ENCODE results near the gene NUDT4.
"Not testable (repeated sequence)": the region's sequence is repeated elsewhere in the genome, so short reads cannot be mapped to it uniquely, and the experiment has no call there.

Gene NUDT4

GRCh38 chr12:93408813-93409212 lies 31.1 kb downstream of the NUDT4 start:
- H3K79me2 ChIP-seq (ENCODE audit: control insufficient read depth, insufficient read depth, low read length, poor library complexity), result no peaks in the 10 kb centered on the region
- no peak overlapping the region for H3K18ac ChIP-seq (ENCODE audit: low read length)
- H4K91ac ChIP-seq (ENCODE audit: low read depth, low read length), result no peak overlapping the region
- H3K14ac ChIP-seq (ENCODE audit: low read length), result no peak overlapping the region
- H3K27ac ChIP-seq (ENCODE audit: low read depth, low read length), result no peak overlapping the region
- no peak overlapping the region for H3K4me2 ChIP-seq (ENCODE audit: low read length)
- no peak overlapping the region for H4K8ac ChIP-seq (ENCODE audit: low read depth, low read length)
- peaks cover 6 to 7% of the 10 kb centered on the region in 2 experiments for H3K36me3 ChIP-seq (ENCODE audit: control insufficient read depth in 1 of 2, insufficient read depth in 2 of 2, low read length in 2 of 2)
- H2BK120ac ChIP-seq (ENCODE audit: insufficient read depth, low read length, poor library complexity), result no peak overlapping the region
- H2BK5ac ChIP-seq (ENCODE audit: low read depth, low read length, poor library complexity), result no peak overlapping the region
- no peaks in the 10 kb centered on the region for H3K27me3 ChIP-seq (ENCODE audit: insufficient read depth, low read length)
- H3K4me1 ChIP-seq (ENCODE audit: control insufficient read depth in 1 of 2, insufficient read depth in 2 of 2, low read length in 2 of 2), result peaks cover 0 to 4% of the 10 kb centered on the region in 2 experiments
- H2AK5ac ChIP-seq (ENCODE audit: low read length), result no peak overlapping the region
- H4K12ac ChIP-seq (ENCODE audit: low read depth, low read length), result no peak overlapping the region
- peaks cover 3% of the 10 kb centered on the region for H3K9me3 ChIP-seq (ENCODE audit: insufficient read depth, low read depth, low read length)
- DNase-seq, result peak in 1 of 2 donors; percentile 37
- H2BK12ac ChIP-seq (ENCODE audit: low read length), result no peak overlapping the region
- H3K79me1 ChIP-seq (ENCODE audit: low read length), result no peaks in the 10 kb centered on the region
- H2AFZ ChIP-seq (ENCODE audit: insufficient read depth, low read length, poor library complexity), result no peak overlapping the region
- no peak overlapping the region for H3K23ac ChIP-seq (ENCODE audit: low read length)
- no peak overlapping the region for H3K4me3 ChIP-seq (ENCODE audit: low read depth, low read length)
- H3K9ac ChIP-seq (ENCODE audit: low read length), result no peak overlapping the region
- no peak overlapping the region for H3K4ac ChIP-seq (ENCODE audit: low read depth, low read length)

- no CpG with 5 or more reads among the region's 4 CpGs for WGBS (ENCODE audit: extremely low coverage, insufficient coverage, insufficient read length)
- DNase-seq; H3K23ac ChIP-seq (ENCODE audit: low read length); H2AK5ac ChIP-seq (ENCODE audit: low read length); H3K27me3 ChIP-seq (ENCODE audit: insufficient read depth, low read length); H3K79me2 ChIP-seq (ENCODE audit: control insufficient read depth, insufficient read depth, low read length, poor library complexity); H2BK120ac ChIP-seq (ENCODE audit: insufficient read depth, low read length, poor library complexity); H3K36me3 ChIP-seq (ENCODE audit: control insufficient read depth in 1 of 2, insufficient read depth in 2 of 2, low read length in 2 of 2); H4K8ac ChIP-seq (ENCODE audit: low read depth, low read length); H3K4me3 ChIP-seq (ENCODE audit: low read depth, low read length); H3K9ac ChIP-seq (ENCODE audit: low read length); H2BK5ac ChIP-seq (ENCODE audit: low read depth, low read length, poor library complexity); H4K91ac ChIP-seq (ENCODE audit: low read depth, low read length); H3K18ac ChIP-seq (ENCODE audit: low read length); H2AFZ ChIP-seq (ENCODE audit: insufficient read depth, low read length, poor library complexity); H3K27ac ChIP-seq (ENCODE audit: low read depth, low read length); H3K4ac ChIP-seq (ENCODE audit: low read depth, low read length); H3K79me1 ChIP-seq (ENCODE audit: low read length); H4K12ac ChIP-seq (ENCODE audit: low read depth, low read length); H3K14ac ChIP-seq (ENCODE audit: low read length); H3K4me1 ChIP-seq (ENCODE audit: control insufficient read depth in 1 of 2, insufficient read depth in 2 of 2, low read length in 2 of 2); H2BK12ac ChIP-seq (ENCODE audit: low read length); H3K4me2 ChIP-seq (ENCODE audit: low read length); H3K9me3 ChIP-seq (ENCODE audit: insufficient read depth, low read depth, low read length): not testable (repeated sequence)
Measured at GRCh38 chr12:93409343-93410187, 31.8 kb downstream of the NUDT4 start.

- not testable (repeated sequence) for H3K9me3 ChIP-seq (ENCODE audit: insufficient read depth, low read depth, low read length); H3K4me1 ChIP-seq (ENCODE audit: control insufficient read depth in 1 of 2, insufficient read depth in 2 of 2, low read length in 2 of 2); H2AK5ac ChIP-seq (ENCODE audit: low read length); H3K36me3 ChIP-seq (ENCODE audit: control insufficient read depth in 1 of 2, insufficient read depth in 2 of 2, low read length in 2 of 2); H3K14ac ChIP-seq (ENCODE audit: low read length); H3K79me1 ChIP-seq (ENCODE audit: low read length); H3K4me3 ChIP-seq (ENCODE audit: low read depth, low read length); H3K27ac ChIP-seq (ENCODE audit: low read depth, low read length); H2AFZ ChIP-seq (ENCODE audit: insufficient read depth, low read length, poor library complexity); H3K27me3 ChIP-seq (ENCODE audit: insufficient read depth, low read length); DNase-seq; H4K8ac ChIP-seq (ENCODE audit: low read depth, low read length); H3K79me2 ChIP-seq (ENCODE audit: control insufficient read depth, insufficient read depth, low read length, poor library complexity); H3K23ac ChIP-seq (ENCODE audit: low read length); H2BK12ac ChIP-seq (ENCODE audit: low read length); H2BK120ac ChIP-seq (ENCODE audit: insufficient read depth, low read length, poor library complexity); H3K4ac ChIP-seq (ENCODE audit: low read depth, low read length); H2BK5ac ChIP-seq (ENCODE audit: low read depth, low read length, poor library complexity); H3K4me2 ChIP-seq (ENCODE audit: low read length); H4K12ac ChIP-seq (ENCODE audit: low read depth, low read length); H3K18ac ChIP-seq (ENCODE audit: low read length); H4K91ac ChIP-seq (ENCODE audit: low read depth, low read length); H3K9ac ChIP-seq (ENCODE audit: low read length)
- WGBS (ENCODE audit: extremely low coverage, insufficient coverage, insufficient read length), result no CpG with 5 or more reads among the region's 6 CpGs
Measured at GRCh38 chr12:93411060-93411459, 33.3 kb downstream of the NUDT4 start.

DNA sequence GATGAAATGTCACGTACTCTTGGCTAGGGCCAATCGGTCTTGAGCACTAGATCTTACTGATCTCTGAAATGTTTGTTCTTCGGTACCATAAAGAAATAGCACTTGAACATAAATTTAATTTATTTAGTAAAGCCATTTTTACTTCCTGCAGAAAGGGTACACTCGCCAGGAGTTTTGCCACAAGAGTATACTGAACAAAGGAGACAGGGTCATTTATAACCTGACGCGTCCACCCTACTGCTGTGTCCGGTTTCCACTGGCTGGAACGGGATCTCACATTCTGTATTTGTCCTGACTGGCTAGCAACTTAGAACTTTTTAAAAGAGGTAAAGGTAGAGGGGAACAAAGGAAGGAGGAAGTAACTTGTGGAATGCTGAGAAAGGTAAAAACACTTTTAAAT lies 34.7 kb downstream of the NUDT4 start:
- H3K4me3 ChIP-seq (ENCODE audit: low read depth, low read length); H2BK5ac ChIP-seq (ENCODE audit: low read depth, low read length, poor library complexity); H3K27ac ChIP-seq (ENCODE audit: low read depth, low read length); H4K12ac ChIP-seq (ENCODE audit: low read depth, low read length); H2AFZ ChIP-seq (ENCODE audit: insufficient read depth, low read length, poor library complexity); H3K9me3 ChIP-seq (ENCODE audit: insufficient read depth, low read depth, low read length); H2BK12ac ChIP-seq (ENCODE audit: low read length); H3K79me2 ChIP-seq (ENCODE audit: control insufficient read depth, insufficient read depth, low read length, poor library complexity); H4K91ac ChIP-seq (ENCODE audit: low read depth, low read length); H3K4me1 ChIP-seq (ENCODE audit: control insufficient read depth in 1 of 2, insufficient read depth in 2 of 2, low read length in 2 of 2); H3K18ac ChIP-seq (ENCODE audit: low read length); H3K4me2 ChIP-seq (ENCODE audit: low read length); H3K23ac ChIP-seq (ENCODE audit: low read length); H3K14ac ChIP-seq (ENCODE audit: low read length); H2BK120ac ChIP-seq (ENCODE audit: insufficient read depth, low read length, poor library complexity); H3K4ac ChIP-seq (ENCODE audit: low read depth, low read length); H3K79me1 ChIP-seq (ENCODE audit: low read length); DNase-seq; H4K8ac ChIP-seq (ENCODE audit: low read depth, low read length); H2AK5ac ChIP-seq (ENCODE audit: low read length); H3K36me3 ChIP-seq (ENCODE audit: control insufficient read depth in 1 of 2, insufficient read depth in 2 of 2, low read length in 2 of 2); H3K9ac ChIP-seq (ENCODE audit: low read length); H3K27me3 ChIP-seq (ENCODE audit: insufficient read depth, low read length): not testable (repeated sequence)
- WGBS (ENCODE audit: extremely low coverage, insufficient coverage, insufficient read length), result no CpG with 5 or more reads among the region's 8 CpGs
